Peyer's patch (tissue), 4 donors: Measurements from ENCODE around the gene SOX11. TPM values are rescaled to one million over a fixed set of nuclear protein-coding genes. Genes with fewer than 3 reads are reported as not detected.
"Not testable (repeated sequence)": the region's sequence is repeated elsewhere in the genome, so short reads cannot be mapped to it uniquely, and the experiment has no call there.

Experiments used
- DNase-seq, 3 donors: peaks; one replicate each; pipeline ENCODE4 v3.0.0-alpha.2; 2017 to 2019
- H3K27ac ChIP-seq, 4 donors: fragments of 200-600 bp; sonication (generic); one replicate each; pipeline ENCODE4 v1.5.1; 2016 to 2019
- H3K27me3 ChIP-seq, 2 donors: fragments of 200-600 bp; sonication (generic); one replicate each; pipeline ENCODE4 v1.5.1; 2019
- H3K36me3 ChIP-seq, 3 donors: fragments of 200-600 bp; sonication (generic); one replicate each; pipeline ENCODE4 v1.5.1; 2016 to 2019
- H3K4me1 ChIP-seq, 4 donors: fragments of 200-600 bp; sonication (generic); one replicate each; pipeline ENCODE4 v1.5.1; 2016 to 2019
- H3K4me3 ChIP-seq, 4 donors: fragments of 200-600 bp; sonication (generic); 1 replicate in 3 of 4; 2 replicates in 1 of 4; pipeline ENCODE4 v1.5.1; 2016 to 2019; ENCODE audit warnings: mild to moderate bottlenecking in 1 of 4
- H3K9me3 ChIP-seq, 4 donors: fragments of 200-600 bp; sonication (generic); one replicate each; pipeline ENCODE4 v1.5.1; 2016 to 2019; ENCODE audit warnings: mild to moderate bottlenecking in 1 of 4
- CTCF ChIP-seq, 6 experiments: fragments of 450-650 bp in 4 of 6; fragments of 200-600 bp in 2 of 6; sonication (generic) in 1 of 6; IDR thresholded peaks; one replicate each; pipeline ENCODE4 v1.5.1; 2017 to 2019; ENCODE audit warnings: antibody characterized with exemption in 6 of 6, mild to moderate bottlenecking in 3 of 6, moderate library complexity in 1 of 6
- POLR2A ChIP-seq, 2 donors: fragments of 450-650 bp; IDR thresholded peaks; one replicate each; pipeline ENCODE4 v1.5.1; 2017; ENCODE audit warnings: antibody characterized with exemption in 2 of 2, mild to moderate bottlenecking in 2 of 2, moderate library complexity in 2 of 2
- total RNA-seq, 4 donors: library from RNA; depleted of rRNA; stranded (reverse); fragments of >200 nt; gene quantifications; one replicate each; pipeline ENCODE4 v1.1.0, GENCODE V29; 2016

SOX11 gene
- not detected for total RNA-seq

GRCh38 chr2:5691985-5692529, at the start of gene SOX11:
Gene SOX11 (plus strand): TSS chr2:5692384. CDS start chr2:5692722, 338 bp downstream.
- DNase-seq, result no peak
- Histone ChIP-seq H3K4me1 (peaks cover 0 to 25% (median 0%) of the 10 kb centered on the region in 4 donors), H3K27me3 (peaks cover 0 to 45% of the 10 kb centered on the region in 2 donors), H3K36me3 (no peaks in the 10 kb centered on the region), H3K4me3 (peak within 1 kb of the TSS in 1 of 4 donors; percentile 38), H3K9me3 (peaks cover 0 to 9% (median 0%) of the 10 kb centered on the region in 4 donors), H3K27ac (peak within 1 kb of the TSS in 1 of 4 donors; percentile 50)
- TF ChIP-seq CTCF (IDR thresholded peaks at IDR 0.05) (no peak), POLR2A (IDR thresholded peaks at IDR 0.05) (no peak)

GRCh38 chr2:5652734-5653133, 39.5 kb upstream of the SOX11 start:
- not testable (repeated sequence) for H3K36me3 ChIP-seq

GRCh38 chr2:5653756-5654155, 38.4 kb upstream of the SOX11 start:
- not testable (repeated sequence) for H3K27me3 ChIP-seq

More at GRCh38 chr2:5652734-5653133, 39.5 kb upstream of the SOX11 start:
- not testable (repeated sequence) for H3K27me3 ChIP-seq, H3K4me3 ChIP-seq, H3K27ac ChIP-seq, H3K4me1 ChIP-seq, H3K9me3 ChIP-seq, DNase-seq

GRCh38 chr2:5657231-5657630, 35.0 kb upstream of the SOX11 start:
- no peaks in the 10 kb centered on the region for H3K36me3 ChIP-seq
- no peaks in the 10 kb centered on the region for H3K9me3 ChIP-seq
- DNase-seq, result no peak
- TF ChIP-seq POLR2A (IDR thresholded peaks at IDR 0.05) (no peak), CTCF (IDR thresholded peaks at IDR 0.05) (no peak)
- H3K4me3 ChIP-seq, result no peak overlapping the region
- H3K4me1 ChIP-seq, result no peaks in the 10 kb centered on the region
- H3K27me3 ChIP-seq, result no peaks in the 10 kb centered on the region
- no peak overlapping the region for H3K27ac ChIP-seq

More at GRCh38 chr2:5653756-5654155, 38.4 kb upstream of the SOX11 start:
- not testable (repeated sequence) for H3K4me3 ChIP-seq, H3K9me3 ChIP-seq, H3K27ac ChIP-seq, H3K36me3 ChIP-seq, DNase-seq, H3K4me1 ChIP-seq

- no peaks in the 10 kb centered on the region for H3K27me3 ChIP-seq
- no peaks in the 10 kb centered on the region for H3K9me3 ChIP-seq
- no peak for DNase-seq
These were observed 31.6 kb upstream of the SOX11 start for GRCh38 chr2:5660591-5660990.

GRCh38 chr2:5661362-5661761, 30.8 kb upstream of the SOX11 start:
- no peaks in the 10 kb centered on the region for H3K36me3 ChIP-seq
- no peaks in the 10 kb centered on the region for H3K4me1 ChIP-seq
- DNase-seq, result no peak
- no peaks in the 10 kb centered on the region for H3K27me3 ChIP-seq
- no peaks in the 10 kb centered on the region for H3K9me3 ChIP-seq
- H3K4me3 ChIP-seq, result no peak overlapping the region
- no peak for TF ChIP-seq CTCF (IDR thresholded peaks at IDR 0.05)
- no peak for TF ChIP-seq POLR2A (IDR thresholded peaks at IDR 0.05)
- H3K27ac ChIP-seq, result no peak overlapping the region

More at GRCh38 chr2:5660591-5660990, 31.6 kb upstream of the SOX11 start:
- no peaks in the 10 kb centered on the region for H3K4me1 ChIP-seq
- no peak overlapping the region for H3K4me3 ChIP-seq
- TF ChIP-seq POLR2A (IDR thresholded peaks at IDR 0.05) (no peak), CTCF (IDR thresholded peaks at IDR 0.05) (no peak)
- H3K36me3 ChIP-seq, result no peaks in the 10 kb centered on the region
- H3K27ac ChIP-seq, result no peak overlapping the region

GRCh38 chr2:5664278-5664681, 27.9 kb upstream of the SOX11 start:
- no peak for DNase-seq
- Histone ChIP-seq H3K27me3 (no peaks in the 10 kb centered on the region), H3K36me3 (no peaks in the 10 kb centered on the region), H3K4me1 (no peaks in the 10 kb centered on the region), H3K4me3 (no peak overlapping the region), H3K9me3 (no peaks in the 10 kb centered on the region), H3K27ac (no peak overlapping the region)
- TF ChIP-seq POLR2A (IDR thresholded peaks at IDR 0.05) (no peak), CTCF (IDR thresholded peaks at IDR 0.05) (no peak)
